ENCODE data around the gene SERP2. TPM values are rescaled to one million over a fixed set of nuclear protein-coding genes. Genes with fewer than 3 reads are reported as not detected.

The SERP2 gene
- total RNA-seq, 1 donor = 5.8 TPM

DNA sequence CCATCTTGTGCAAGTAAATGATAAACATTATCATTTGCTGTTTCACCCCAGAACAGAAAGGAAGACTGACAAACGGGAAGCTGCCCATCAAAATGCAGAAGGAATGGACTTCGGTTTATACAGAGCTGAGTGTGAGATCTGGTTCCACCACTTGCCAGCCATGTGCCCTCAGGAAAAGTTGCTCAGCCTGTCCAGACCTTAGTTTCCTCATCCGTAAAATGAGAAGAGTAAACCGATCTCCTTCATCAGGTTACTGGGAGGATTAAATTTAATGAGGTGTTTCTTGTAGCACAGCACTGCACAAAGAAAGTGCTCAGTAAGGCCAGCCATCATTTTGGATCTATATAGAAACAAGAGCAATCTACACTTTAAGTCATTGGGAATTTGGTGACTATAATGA lies 36.7 kb upstream of the SERP2 start:
- DNase-seq (ENCODE audit: insufficient read length, low spot score, missing footprints) = no peak
- Histone ChIP-seq H3K4me3 (ENCODE audit: insufficient read depth, low read length) (no peak overlapping the region), H3K27ac (ENCODE audit: low read depth, low read length) (no peak overlapping the region), H2AFZ (ENCODE audit: low read length) (no peak overlapping the region), H3K4me1 (ENCODE audit: insufficient read depth, low read length) (peaks cover 9% of the 10 kb centered on the region), H3K4me2 (ENCODE audit: insufficient read depth, low read length) (no peak overlapping the region), H3K27me3 (ENCODE audit: insufficient read depth, low read length) (no peaks in the 10 kb centered on the region), H4K20me1 (ENCODE audit: insufficient read depth, low read length) (no peaks in the 10 kb centered on the region), H3K9me3 (ENCODE audit: low read depth, low read length) (no peaks in the 10 kb centered on the region), H3K79me2 (ENCODE audit: insufficient read depth, low read length) (no peaks in the 10 kb centered on the region), H3K36me3 (ENCODE audit: insufficient read depth, low read length) (no peaks in the 10 kb centered on the region)
- TF ChIP-seq, protein P1, sequence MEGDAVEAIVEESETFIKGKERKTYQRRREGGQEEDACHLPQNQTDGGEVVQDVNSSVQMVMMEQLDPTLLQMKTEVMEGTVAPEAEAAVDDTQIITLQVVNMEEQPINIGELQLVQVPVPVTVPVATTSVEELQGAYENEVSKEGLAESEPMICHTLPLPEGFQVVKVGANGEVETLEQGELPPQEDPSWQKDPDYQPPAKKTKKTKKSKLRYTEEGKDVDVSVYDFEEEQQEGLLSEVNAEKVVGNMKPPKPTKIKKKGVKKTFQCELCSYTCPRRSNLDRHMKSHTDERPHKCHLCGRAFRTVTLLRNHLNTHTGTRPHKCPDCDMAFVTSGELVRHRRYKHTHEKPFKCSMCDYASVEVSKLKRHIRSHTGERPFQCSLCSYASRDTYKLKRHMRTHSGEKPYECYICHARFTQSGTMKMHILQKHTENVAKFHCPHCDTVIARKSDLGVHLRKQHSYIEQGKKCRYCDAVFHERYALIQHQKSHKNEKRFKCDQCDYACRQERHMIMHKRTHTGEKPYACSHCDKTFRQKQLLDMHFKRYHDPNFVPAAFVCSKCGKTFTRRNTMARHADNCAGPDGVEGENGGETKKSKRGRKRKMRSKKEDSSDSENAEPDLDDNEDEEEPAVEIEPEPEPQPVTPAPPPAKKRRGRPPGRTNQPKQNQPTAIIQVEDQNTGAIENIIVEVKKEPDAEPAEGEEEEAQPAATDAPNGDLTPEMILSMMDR (IDR thresholded peaks at IDR 0.05; ENCODE audit: extremely low read depth, low read depth, low read length) = no peak

DNA sequence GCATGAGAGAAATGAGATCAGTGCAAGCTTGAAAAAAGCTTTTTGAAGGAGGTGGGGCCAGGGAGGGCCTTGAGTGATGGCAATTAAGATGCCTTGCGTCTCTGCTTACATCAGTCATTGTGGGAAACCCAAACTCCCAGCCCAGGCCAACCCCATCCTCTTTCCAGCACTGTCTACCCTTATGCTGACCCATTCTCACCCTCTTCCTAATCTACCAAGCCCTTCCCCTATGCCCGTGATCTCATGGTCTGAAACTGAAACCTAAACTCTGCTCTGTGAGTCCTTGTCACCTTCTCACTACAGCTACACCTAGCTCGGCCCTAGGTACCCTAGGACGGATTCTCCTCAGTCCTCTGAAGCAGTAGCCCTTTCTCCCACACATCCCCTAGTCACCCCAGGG lies 36.0 kb upstream of the SERP2 start:
- Histone ChIP-seq H3K4me3 (ENCODE audit: insufficient read depth, low read length) (no peak overlapping the region), H3K4me1 (ENCODE audit: insufficient read depth, low read length) (peaks cover 2% of the 10 kb centered on the region), H2AFZ (ENCODE audit: low read length) (no peak overlapping the region), H4K20me1 (ENCODE audit: insufficient read depth, low read length) (no peaks in the 10 kb centered on the region), H3K27me3 (ENCODE audit: insufficient read depth, low read length) (no peaks in the 10 kb centered on the region), H3K79me2 (ENCODE audit: insufficient read depth, low read length) (no peaks in the 10 kb centered on the region), H3K27ac (ENCODE audit: low read depth, low read length) (no peak overlapping the region), H3K4me2 (ENCODE audit: insufficient read depth, low read length) (no peak overlapping the region), H3K9me3 (ENCODE audit: low read depth, low read length) (no peaks in the 10 kb centered on the region), H3K36me3 (ENCODE audit: insufficient read depth, low read length) (no peaks in the 10 kb centered on the region)
- no peak for DNase-seq (ENCODE audit: insufficient read length, low spot score, missing footprints)
- TF ChIP-seq, protein P1 (IDR thresholded peaks at IDR 0.05; ENCODE audit: extremely low read depth, low read depth, low read length) = no peak

DNA sequence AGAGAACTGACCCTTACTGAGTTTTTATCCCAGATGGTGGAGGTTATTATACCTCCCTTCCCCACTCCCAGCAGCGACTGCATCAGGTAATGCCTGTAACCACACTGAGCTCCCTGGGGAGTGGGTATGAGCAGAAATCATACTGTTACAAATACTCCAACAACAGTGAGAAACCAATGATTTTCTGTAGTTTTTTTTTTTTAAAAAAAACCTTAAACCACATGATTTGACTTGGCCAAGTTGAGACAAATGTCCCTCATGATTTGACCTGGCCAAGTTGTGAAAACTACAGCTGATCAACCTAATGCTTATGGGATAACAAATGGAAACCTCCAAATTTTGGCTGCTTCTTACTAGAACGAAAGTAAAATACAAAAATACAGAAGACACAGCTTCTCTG lies 33.1 kb upstream of the SERP2 start:
- TF ChIP-seq, protein P1 (IDR thresholded peaks at IDR 0.05; ENCODE audit: extremely low read depth, low read depth, low read length) = no peak
- no peaks in the 10 kb centered on the region for H4K20me1 ChIP-seq (ENCODE audit: insufficient read depth, low read length)
- no peak overlapping the region for H2AFZ ChIP-seq (ENCODE audit: low read length)
- no peaks in the 10 kb centered on the region for H3K79me2 ChIP-seq (ENCODE audit: insufficient read depth, low read length)
- no peaks in the 10 kb centered on the region for H3K27me3 ChIP-seq (ENCODE audit: insufficient read depth, low read length)
- no peaks in the 10 kb centered on the region for H3K4me1 ChIP-seq (ENCODE audit: insufficient read depth, low read length)
- DNase-seq (ENCODE audit: insufficient read length, low spot score, missing footprints) = no peak
- no peaks in the 10 kb centered on the region for H3K9me3 ChIP-seq (ENCODE audit: low read depth, low read length)
- H3K4me3 ChIP-seq (ENCODE audit: insufficient read depth, low read length) = no peak overlapping the region
- H3K27ac ChIP-seq (ENCODE audit: low read depth, low read length) = no peak overlapping the region
- H3K36me3 ChIP-seq (ENCODE audit: insufficient read depth, low read length) = no peaks in the 10 kb centered on the region
- no peak overlapping the region for H3K4me2 ChIP-seq (ENCODE audit: insufficient read depth, low read length)

DNA sequence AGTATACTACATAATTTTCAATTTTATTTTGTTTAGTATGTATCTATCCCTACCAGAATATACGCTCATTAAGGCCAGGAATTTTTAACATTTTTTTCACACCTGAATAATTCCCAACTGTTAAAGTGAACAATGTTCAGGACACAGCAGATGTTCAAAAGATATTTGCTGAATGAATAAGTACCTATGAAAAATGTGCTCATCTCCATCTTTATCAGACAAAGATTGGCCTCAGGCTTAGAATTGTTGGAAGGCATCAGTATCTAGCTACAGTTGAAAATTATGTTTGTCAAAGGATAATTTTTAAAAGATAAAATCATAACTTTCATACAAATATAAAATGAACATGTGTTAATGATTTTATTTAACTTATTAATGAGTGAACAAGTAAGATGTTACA lies 30.9 kb upstream of the SERP2 start:
- H3K79me2 ChIP-seq (ENCODE audit: insufficient read depth, low read length) = no peaks in the 10 kb centered on the region
- no peak overlapping the region for H3K4me3 ChIP-seq (ENCODE audit: insufficient read depth, low read length)
- no peak overlapping the region for H3K4me2 ChIP-seq (ENCODE audit: insufficient read depth, low read length)
- no peaks in the 10 kb centered on the region for H3K36me3 ChIP-seq (ENCODE audit: insufficient read depth, low read length)
- H3K4me1 ChIP-seq (ENCODE audit: insufficient read depth, low read length) = no peaks in the 10 kb centered on the region
- H3K27ac ChIP-seq (ENCODE audit: low read depth, low read length) = no peak overlapping the region
- TF ChIP-seq, protein P1 (IDR thresholded peaks at IDR 0.05; ENCODE audit: extremely low read depth, low read depth, low read length) = no peak
- no peaks in the 10 kb centered on the region for H3K9me3 ChIP-seq (ENCODE audit: low read depth, low read length)
- DNase-seq (ENCODE audit: insufficient read length, low spot score, missing footprints) = no peak
- no peak overlapping the region for H2AFZ ChIP-seq (ENCODE audit: low read length)
- H4K20me1 ChIP-seq (ENCODE audit: insufficient read depth, low read length) = no peaks in the 10 kb centered on the region
- H3K27me3 ChIP-seq (ENCODE audit: insufficient read depth, low read length) = no peaks in the 10 kb centered on the region
